Islet of Langerhans (tissue), 1 donor: ENCODE data around the gene MRPS18B.
A peak's percentile ranks its signal among the peaks of the same experiment; 100 is the strongest.
"Not testable (repeated sequence)": the region's sequence is repeated elsewhere in the genome, so short reads cannot be mapped to it uniquely, and the experiment has no call there.

ENCODE experiments used
- FAIRE-seq: peaks from one replicate; lab custom pipeline; 2011; peaks lifted over from hg19 to GRCh38; lab: Jason Lieb, UNC

The MRPS18B gene

GRCh38 chr6:30617565-30618269 is at the start of gene MRPS18B:
TSS of gene MRPS18B (plus strand) at chr6:30617840. CDS start at chr6:30617866, 26 bp downstream.
- FAIRE-seq: peak; percentile 93

GRCh38 chr6:30568245-30568644 is 49.4 kb upstream of the MRPS18B start:
- FAIRE-seq: no peak

- FAIRE-seq: no peak
These were observed 47.4 kb upstream of the MRPS18B start for GRCh38 chr6:30570263-30570662.

- no peak for FAIRE-seq
These were observed 46.9 kb upstream of the MRPS18B start for GRCh38 chr6:30570740-30571074.

GRCh38 chr6:30571075-30571761 is 46.4 kb upstream of the MRPS18B start, which contains the start of gene ABCF1:
TSS of gene ABCF1 (plus strand) at chr6:30571442. CDS start at chr6:30571488, 46 bp downstream.
- no peak for FAIRE-seq

GRCh38 chr6:30571762-30572082 is 45.9 kb upstream of the MRPS18B start:
- FAIRE-seq: no peak

GRCh38 chr6:30572148-30572547 is 45.5 kb upstream of the MRPS18B start:
- FAIRE-seq: no peak

GRCh38 chr6:30573113-30573512 is 44.5 kb upstream of the MRPS18B start:
- no peak for FAIRE-seq

GRCh38 chr6:30578051-30578450 is 39.6 kb upstream of the MRPS18B start:
- no peak for FAIRE-seq

GRCh38 chr6:30583921-30584320 is 33.7 kb upstream of the MRPS18B start:
- FAIRE-seq: no peak

- no peak for FAIRE-seq
These were observed 27.8 kb upstream of the MRPS18B start for GRCh38 chr6:30589754-30590358.

GRCh38 chr6:30590509-30590908 is 27.1 kb upstream of the MRPS18B start:
- no peak for FAIRE-seq

GRCh38 chr6:30591008-30591407 is 26.6 kb upstream of the MRPS18B start:
- FAIRE-seq: no peak

GRCh38 chr6:30592287-30592686 is 25.4 kb upstream of the MRPS18B start:
- FAIRE-seq: no peak

GRCh38 chr6:30597315-30598144 is 20.1 kb upstream of the MRPS18B start:
- FAIRE-seq: not testable (repeated sequence)

GRCh38 chr6:30598912-30599624 is 18.6 kb upstream of the MRPS18B start:
- no peak for FAIRE-seq

- no peak for FAIRE-seq
These were observed 17.9 kb upstream of the MRPS18B start for GRCh38 chr6:30599625-30600324.

GRCh38 chr6:30600451-30600961 is 17.1 kb upstream of the MRPS18B start:
- no peak for FAIRE-seq

GRCh38 chr6:30601436-30601814 is 16.2 kb upstream of the MRPS18B start:
- no peak for FAIRE-seq

- FAIRE-seq: no peak
These were observed 15.6 kb upstream of the MRPS18B start for GRCh38 chr6:30601815-30602641.
